Activated gamma-delta T cell treated with Interleukin-2 at 50 U/mL for 16 hours (primary cell): Measurements from ENCODE around the gene SLC22A23.

ENCODE experiments used
- DNase-seq: peaks from one replicate; pipeline ENCODE4 v3.0.0-alpha.2; 2020

Gene SLC22A23

DNA sequence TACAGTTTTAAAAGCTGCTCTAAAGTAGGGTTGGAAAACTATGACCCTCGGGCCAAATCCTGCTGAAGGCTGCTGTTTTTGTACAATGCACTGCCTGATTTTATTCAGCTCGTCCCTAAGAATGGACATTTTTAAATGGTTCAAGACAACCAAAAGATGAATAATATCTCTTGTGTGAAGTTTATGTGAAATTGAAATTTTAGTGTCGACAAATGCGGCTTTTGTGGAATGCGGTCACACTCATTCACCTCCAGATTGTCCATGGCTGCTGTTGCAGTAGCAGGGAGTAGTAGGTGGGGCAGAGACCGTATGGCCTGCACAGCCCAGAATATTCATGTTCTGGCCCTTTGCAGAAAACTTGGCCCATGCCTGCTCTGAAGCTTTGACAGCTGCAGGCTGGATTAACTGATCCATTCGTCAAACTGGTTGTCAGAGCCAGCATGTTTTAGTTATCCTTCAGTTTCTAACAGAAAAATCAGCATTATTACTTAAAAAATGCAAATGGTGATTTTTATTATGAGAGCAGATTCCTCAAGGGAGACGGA lies 106.5 kb downstream of the SLC22A23 start:
- DNase-seq = no peak

DNA sequence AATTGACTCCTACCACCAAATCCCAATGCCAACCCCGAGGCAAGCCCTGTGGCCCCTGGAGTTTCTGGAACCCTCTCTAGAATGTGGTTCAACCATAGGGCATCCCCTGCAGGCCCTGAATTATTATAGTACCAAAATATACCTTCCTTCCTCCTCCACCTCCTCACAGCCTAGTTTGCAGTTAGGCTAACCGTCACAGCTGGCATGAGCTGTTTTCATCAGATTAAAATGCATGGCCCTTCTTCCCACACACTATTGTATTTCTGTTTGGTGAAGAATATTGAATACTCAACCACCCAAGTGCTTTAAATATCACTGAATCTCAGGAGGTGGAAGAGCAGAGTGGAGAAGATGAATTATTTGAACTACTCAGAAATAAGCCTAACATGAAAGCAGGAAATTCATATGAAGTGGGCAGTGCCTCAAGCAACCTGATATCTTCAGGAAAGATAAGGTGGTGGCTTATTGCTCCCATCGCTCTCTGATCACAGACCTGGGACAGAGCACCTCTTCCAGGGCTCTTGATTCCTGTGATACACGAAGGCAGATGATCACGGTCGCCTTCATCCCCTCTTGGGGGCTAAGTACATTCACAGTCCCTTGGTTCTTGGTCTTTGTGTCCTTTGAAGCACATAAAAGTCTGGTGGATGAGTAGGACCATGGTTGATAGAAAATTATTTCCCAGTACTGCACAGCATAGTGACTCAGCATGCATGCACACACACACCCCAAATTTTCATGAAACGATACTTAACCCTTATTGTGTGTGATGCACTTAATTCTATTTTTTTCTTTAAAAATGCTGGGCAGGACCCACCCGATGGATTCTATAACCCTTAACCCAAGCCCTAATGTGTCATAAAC lies 107.2 kb downstream of the SLC22A23 start:
- DNase-seq = no peak

- DNase-seq = no peak
Observed at GRCh38 chr6:3348821-3349220, 108.0 kb downstream of the SLC22A23 start.

- no peak for DNase-seq
Observed at GRCh38 chr6:3347826-3348225, 109.0 kb downstream of the SLC22A23 start.

DNA sequence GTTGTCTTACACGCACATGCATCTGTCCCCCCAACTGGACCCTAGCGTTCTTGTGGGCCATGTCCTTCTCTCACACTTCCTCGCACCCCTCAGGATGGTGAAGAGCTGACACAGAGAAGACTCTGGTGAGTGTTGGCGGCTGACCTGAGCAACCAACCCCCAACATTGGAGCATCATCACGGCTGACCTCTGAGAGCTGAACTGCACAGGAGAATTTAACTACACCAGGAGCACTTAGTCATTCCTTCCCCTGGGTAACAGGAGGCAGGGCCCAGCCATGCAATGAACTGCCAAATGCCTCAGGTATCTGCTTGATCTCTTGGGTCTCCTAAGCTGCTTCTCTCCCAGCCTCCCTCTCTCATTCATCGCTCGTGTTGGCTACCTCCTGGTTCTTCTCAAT lies 109.6 kb downstream of the SLC22A23 start:
- DNase-seq = no peak

DNA sequence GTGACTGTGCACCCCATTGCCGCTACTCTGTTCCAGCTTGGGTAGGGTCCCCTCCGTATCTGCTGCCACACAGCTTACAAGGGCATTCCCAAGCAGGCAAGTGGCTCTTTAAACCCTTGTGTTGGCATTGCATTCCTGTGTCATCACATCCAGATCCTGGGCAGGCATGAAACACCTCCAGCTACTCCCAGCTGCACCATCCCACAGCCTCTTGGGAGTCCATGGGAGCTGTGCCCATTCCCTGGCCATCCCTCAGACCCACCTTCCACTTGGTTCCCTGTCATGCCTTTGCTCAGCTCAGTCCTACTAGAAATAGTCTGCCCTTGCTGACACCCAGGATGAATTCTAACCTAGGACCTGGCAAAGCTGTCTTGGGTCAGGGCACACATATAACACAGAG lies 110.4 kb downstream of the SLC22A23 start:
- no peak for DNase-seq

DNA sequence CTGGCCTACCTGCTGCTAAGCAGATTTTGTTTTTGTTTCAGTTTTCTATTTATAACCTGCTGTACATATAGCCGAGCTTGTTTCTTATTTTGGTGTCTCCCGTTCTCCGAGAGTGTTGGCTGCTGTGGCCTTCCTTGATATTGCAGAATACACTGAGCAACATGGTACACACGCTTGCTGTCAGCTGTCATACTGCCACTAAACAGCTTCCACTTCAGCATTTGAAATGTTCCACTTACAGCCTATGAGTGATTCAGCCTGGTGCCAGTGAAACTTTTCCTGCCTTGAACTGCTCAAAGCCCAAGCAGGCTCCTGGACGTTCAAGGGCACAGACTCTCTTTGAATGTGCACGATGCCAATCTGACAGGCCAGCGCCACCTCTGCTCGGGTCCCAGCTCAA lies 111.0 kb downstream of the SLC22A23 start:
- DNase-seq = no peak

DNA sequence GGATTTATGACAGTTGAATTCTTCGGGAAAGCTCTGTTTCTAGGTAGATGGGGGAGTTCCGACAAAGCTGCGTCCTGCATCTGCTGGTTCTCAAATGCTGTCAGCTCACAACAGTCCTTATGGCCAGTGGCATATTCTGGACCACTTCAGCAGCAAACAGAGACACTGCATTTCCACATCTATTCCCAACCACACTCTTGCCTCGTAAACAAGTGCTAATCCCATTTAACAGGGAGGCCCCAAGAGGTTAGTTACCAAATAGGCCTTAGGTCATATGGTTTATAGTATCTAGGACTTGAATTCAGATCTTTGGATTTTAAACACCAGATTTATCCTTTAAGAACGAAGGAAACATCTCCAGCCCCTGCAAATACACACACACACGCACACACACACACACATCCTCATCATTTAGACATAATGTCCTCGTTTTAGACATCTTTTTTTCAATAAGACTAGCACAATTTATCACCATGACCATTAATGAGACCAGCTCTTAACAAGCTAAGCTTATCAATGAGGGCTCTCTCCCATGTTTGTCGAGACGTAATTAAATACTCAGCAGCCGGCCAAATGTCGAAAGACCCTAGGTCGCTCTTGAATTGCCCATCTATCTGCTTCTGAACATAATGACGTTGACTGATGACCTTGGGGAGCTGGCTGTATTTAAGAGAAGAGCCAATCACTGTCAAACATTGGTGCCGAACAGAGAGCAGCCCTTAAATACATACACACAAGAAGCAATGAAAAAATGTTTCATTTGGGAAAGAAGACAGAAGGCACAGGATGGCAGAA lies 113.6 kb downstream of the SLC22A23 start:
- DNase-seq = no peak

- no peak for DNase-seq
Observed at GRCh38 chr6:3341467-3341866, 115.4 kb downstream of the SLC22A23 start.

- DNase-seq = no peak
Observed at GRCh38 chr6:3340894-3341293, 116.0 kb downstream of the SLC22A23 start.

DNA sequence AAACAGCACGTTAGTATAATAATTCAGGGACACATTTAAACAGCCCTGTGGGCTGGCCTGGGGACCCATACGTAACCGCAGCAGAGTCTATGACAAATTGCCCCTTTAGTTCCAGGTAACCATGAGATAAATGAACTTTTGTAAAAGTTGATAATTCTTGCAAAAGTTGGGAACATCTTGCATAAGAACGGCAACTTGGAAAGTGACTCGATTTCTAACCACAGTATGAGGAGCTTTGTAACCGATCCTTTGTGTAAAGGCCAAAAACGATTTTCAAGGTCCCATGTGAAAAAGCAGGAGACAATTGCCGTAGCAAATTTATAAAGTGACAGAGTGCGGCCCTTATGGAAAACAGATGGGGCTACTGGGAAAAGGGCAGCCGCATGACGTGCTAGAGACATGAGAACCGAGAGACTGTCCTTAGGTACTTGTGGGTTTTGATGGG lies 116.5 kb downstream of the SLC22A23 start:
- DNase-seq = no peak

- no peak for DNase-seq
Observed at GRCh38 chr6:3339811-3340210, 117.0 kb downstream of the SLC22A23 start.

GRCh38 chr6:3337521-3338350 lies 119.1 kb downstream of the SLC22A23 start:
- no peak for DNase-seq

- DNase-seq = no peak
Observed at GRCh38 chr6:3336859-3337515, 119.9 kb downstream of the SLC22A23 start.

DNA sequence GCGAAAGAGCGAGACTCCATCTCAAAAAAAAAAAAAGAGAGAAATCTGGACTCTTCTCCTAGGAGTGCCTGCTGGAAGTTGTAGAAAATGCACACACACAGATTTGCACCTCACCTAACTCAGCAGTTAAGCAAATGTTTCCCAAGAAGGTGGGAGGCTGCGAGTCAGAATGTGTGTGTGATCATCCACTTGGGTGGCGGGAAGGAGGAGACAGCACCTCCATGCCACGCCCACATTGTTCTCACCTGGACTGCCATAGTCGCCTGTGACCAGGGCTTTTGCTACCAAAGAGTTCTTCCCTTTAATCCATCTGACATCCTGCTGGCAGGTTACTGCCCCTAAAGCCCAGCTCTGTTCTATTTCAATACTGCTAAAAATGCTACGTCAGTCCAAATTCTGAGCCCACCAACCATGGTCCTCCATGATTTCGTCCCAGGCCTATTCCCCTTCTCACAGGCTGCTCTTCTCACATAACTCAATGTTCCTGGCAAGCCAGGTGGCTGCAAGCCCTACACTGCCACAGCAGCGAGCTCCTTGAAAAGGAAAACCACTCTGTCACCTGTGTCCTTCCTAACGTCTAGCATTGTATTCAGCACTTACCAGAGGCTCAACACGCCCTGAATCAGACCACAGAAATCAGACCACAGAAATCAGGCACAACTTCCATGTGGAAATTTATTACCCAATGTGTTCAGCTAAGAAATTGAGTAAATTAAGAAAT lies 120.6 kb downstream of the SLC22A23 start:
- DNase-seq = no peak

- DNase-seq = no peak
Observed at GRCh38 chr6:3335169-3335568, 121.7 kb downstream of the SLC22A23 start.

GRCh38 chr6:3334555-3334954 lies 122.3 kb downstream of the SLC22A23 start:
- DNase-seq = no peak

DNA sequence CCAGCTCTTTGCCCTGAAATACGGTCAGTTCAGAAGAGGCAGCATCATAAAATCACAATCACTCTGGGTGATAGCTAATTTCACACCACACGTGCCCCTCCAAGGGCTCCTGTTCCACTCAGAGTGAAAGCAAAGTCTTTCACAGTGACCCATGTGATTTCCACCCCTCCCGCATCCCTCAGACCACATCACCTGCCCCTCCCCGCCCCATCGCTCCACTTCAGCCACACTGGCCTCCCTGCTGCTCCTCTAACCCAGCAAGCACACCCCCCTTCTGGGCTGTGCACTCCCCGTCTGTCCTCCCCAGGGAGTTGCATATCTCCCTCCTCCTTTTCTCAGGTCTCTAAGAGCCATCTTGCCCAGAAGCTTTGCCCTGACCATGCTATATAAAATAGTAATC lies 123.6 kb downstream of the SLC22A23 start:
- no peak for DNase-seq

DNA sequence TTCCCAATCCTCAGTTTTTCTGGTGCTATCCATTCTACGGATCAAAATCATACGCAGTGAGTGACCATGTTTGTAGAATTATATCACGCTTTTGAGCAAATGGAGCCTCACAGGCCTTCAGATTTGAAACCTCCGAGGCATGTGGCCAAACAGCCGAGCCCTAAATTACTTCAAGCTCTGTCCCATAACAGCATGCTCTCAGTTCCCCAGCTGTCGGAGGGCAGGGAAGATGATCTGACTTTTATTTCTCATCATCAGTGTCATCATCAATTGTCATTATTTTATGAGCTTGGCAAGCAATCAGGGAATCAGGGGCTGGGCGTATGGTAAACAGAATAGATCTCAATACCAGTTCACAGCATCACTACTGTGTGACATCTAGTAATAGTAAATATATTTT lies 124.9 kb downstream of the SLC22A23 start:
- no peak for DNase-seq

GRCh38 chr6:3331494-3331893 lies 125.4 kb downstream of the SLC22A23 start:
- no peak for DNase-seq

DNA sequence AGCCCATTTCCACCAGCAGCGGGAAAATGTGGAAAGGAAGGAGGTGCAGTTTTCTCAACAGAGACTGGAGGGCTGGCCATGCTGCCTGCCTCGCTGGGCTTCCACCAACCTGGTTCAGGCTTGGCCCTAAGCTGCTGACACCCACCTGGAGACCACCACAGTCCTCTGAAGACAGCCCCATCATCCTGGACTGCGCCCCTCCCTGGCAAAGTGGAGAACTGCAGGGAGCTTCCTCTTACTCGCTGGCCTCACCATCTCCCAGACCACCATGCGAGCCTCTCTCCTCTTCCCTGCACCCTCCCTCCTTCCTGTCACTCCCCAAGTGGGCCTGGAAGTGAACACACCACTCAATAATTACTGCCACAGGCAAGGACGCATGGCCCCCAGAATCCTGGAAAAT lies 126.7 kb downstream of the SLC22A23 start:
- no peak for DNase-seq
